Measurements from ENCODE around the gene MAGEA4.

GRCh38 chrX:151901826-151902225 lies 10.9 kb upstream of the MAGEA4 start:
- TF ChIP-seq CTCF (IDR thresholded peaks at IDR 0.05; ENCODE audit: insufficient read depth, low read depth, low read length) (no peak), EZH2 (IDR thresholded peaks at IDR 0.05; ENCODE audit: insufficient read depth, low read length) (no peak)
